Measurements from ENCODE around the gene FAR1.

Gene FAR1

DNA sequence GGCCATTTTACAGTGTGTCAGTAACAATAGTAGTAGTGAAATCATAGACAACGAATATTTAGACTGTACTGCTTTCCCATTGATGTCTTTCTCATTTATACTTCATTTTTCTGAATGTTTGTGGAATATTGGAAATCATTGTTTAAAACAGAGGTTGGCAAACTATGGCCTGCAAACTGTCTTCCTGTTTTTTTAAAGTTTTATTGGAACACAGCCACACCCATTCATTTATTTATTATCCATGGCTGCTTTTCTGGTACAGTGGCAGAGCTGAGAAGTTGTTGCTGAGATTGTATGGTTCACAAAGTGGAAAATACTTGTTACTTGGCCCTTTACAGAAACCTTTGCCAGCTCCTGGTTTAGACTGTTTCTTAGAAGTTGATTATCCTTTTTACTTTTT is 13.7 kb downstream of the FAR1 start:
- H3K4me1 Mint-ChIP-seq = no peaks in the 10 kb centered on the region
- peaks cover 8% of the 10 kb centered on the region for H3K36me3 Mint-ChIP-seq (ENCODE audit: low read depth)
- H3K27ac Mint-ChIP-seq = no peak overlapping the region
- no peaks in the 10 kb centered on the region for H3K9me3 Mint-ChIP-seq
- H3K27me3 Mint-ChIP-seq (ENCODE audit: low read depth) = no peaks in the 10 kb centered on the region
- TF ChIP-seq, protein P1, sequence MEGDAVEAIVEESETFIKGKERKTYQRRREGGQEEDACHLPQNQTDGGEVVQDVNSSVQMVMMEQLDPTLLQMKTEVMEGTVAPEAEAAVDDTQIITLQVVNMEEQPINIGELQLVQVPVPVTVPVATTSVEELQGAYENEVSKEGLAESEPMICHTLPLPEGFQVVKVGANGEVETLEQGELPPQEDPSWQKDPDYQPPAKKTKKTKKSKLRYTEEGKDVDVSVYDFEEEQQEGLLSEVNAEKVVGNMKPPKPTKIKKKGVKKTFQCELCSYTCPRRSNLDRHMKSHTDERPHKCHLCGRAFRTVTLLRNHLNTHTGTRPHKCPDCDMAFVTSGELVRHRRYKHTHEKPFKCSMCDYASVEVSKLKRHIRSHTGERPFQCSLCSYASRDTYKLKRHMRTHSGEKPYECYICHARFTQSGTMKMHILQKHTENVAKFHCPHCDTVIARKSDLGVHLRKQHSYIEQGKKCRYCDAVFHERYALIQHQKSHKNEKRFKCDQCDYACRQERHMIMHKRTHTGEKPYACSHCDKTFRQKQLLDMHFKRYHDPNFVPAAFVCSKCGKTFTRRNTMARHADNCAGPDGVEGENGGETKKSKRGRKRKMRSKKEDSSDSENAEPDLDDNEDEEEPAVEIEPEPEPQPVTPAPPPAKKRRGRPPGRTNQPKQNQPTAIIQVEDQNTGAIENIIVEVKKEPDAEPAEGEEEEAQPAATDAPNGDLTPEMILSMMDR (IDR thresholded peaks at IDR 0.05; ENCODE audit: unreplicated experiment in 3 of 3) = no peak
- no peak overlapping the region for H3K4me3 Mint-ChIP-seq

DNA sequence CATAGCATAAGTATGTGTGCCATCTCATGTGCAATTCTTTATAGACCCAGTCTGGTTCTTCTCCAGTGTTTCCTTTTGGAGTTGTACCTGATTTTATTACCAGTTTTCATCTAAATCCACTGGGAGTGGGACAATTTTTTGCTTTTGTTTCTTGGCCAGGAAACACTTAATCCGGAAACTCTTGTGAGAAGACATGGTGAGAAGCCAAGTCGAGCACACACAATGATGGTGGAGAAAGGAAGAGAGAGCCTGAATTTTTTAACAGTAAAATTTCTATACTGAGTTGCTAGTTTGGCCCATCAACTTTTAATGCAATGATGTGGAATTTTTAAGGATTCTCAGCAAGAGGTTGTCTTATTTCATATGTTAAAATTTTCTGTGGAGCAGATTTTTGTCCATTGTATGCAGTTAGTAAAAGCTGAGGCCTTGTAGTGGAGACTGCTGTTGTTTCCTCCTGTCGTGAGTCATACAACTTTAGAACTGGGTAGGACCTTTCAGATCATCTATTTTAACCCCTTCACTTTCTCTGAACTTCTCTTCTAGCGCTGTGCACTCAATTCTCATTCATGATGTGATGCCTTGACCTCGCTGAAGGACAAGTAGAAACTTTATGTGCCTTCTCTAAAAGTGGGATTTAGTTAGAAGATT is 17.1 kb downstream of the FAR1 start:
- Mint-ChIP-seq H3K4me3 (no peak overlapping the region), H3K27ac (no peak overlapping the region), H3K9me3 (no peaks in the 10 kb centered on the region), H3K27me3 (ENCODE audit: low read depth) (no peaks in the 10 kb centered on the region), H3K36me3 (ENCODE audit: low read depth) (peaks cover 14% of the 10 kb centered on the region), H3K4me1 (no peaks in the 10 kb centered on the region)
- TF ChIP-seq, protein P1 (IDR thresholded peaks at IDR 0.05; ENCODE audit: unreplicated experiment in 3 of 3) = no peak

DNA sequence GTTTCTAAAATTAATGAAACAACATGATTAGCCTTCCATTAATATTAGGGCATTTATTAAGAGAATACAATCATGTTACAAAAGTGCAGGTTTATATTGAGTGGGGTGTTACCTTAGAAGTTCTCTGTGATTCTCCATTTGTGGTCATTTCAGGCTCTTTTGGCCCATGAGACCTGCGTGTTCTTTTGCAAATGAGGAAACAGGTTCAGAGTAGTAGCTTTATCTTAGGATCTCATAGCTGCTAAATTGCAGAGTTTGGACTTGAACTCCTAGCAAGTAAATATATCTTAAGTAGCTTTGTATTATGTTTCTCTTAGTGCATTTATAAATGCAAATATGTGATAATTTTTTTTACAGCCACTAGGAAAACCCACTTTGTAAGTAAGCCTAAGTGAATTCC is 18.3 kb downstream of the FAR1 start:
- peaks cover 20% of the 10 kb centered on the region for H3K36me3 Mint-ChIP-seq (ENCODE audit: low read depth)
- H3K4me1 Mint-ChIP-seq = no peaks in the 10 kb centered on the region
- no peaks in the 10 kb centered on the region for H3K9me3 Mint-ChIP-seq
- TF ChIP-seq, protein P1 (IDR thresholded peaks at IDR 0.05; ENCODE audit: unreplicated experiment in 3 of 3) = no peak
- no peak overlapping the region for H3K27ac Mint-ChIP-seq
- H3K27me3 Mint-ChIP-seq (ENCODE audit: low read depth) = no peaks in the 10 kb centered on the region
- H3K4me3 Mint-ChIP-seq = no peak overlapping the region

DNA sequence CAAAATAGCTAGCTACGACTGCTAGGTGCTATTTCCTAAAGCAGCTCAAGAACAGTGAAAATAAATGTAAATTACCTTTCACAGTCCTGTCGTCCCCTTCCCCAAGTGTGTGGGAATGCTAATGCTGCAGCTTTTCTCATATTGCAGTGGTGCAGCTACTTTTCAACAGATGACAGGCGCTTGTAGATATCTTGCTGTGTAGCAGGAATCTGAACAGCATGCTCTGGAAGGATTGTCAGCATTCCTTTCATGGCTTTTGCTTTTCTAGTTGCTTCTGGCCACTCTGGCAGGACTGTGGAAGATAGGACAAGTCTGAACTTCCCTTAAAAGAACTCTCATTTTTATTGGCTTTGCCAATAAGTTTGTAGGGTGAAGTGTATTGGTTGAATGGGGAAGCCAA is 18.8 kb downstream of the FAR1 start:
- TF ChIP-seq, protein P1 (IDR thresholded peaks at IDR 0.05; ENCODE audit: unreplicated experiment in 3 of 3) = no peak

DNA sequence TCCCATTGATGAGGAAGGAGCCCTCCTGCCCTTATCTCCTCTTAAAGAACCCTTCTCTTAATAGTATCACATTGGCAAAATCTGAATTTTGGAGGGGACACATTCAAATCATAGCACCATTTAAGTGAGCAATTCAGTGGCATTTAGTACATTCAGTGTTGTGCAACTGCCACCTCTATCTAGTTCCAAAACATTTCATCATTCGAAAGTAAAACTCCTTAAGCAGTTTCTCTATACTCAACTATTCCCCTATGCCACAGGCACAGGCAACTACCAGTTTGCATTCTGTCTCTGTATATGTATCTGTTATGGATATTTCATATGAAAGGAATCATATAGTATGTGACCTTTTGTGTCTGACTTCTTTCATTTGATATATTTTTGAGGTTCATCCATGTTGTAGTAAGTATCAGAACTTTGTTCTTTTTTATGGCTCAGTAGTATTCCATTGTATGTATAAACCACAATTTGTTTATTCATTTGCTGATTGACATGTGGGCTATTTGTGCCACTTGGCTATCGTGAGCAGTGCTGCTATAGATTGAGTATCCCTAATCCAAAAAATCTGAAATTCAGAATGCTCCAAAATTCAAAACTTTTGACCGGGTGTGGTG is 22.9 kb downstream of the FAR1 start:
- Mint-ChIP-seq H3K9me3 (no peaks in the 10 kb centered on the region), H3K4me1 (peaks cover 4% of the 10 kb centered on the region), H3K4me3 (no peak overlapping the region), H3K27ac (no peak overlapping the region), H3K36me3 (ENCODE audit: low read depth) (peaks cover 31% of the 10 kb centered on the region), H3K27me3 (ENCODE audit: low read depth) (no peaks in the 10 kb centered on the region)
- TF ChIP-seq, protein P1 (IDR thresholded peaks at IDR 0.05; ENCODE audit: unreplicated experiment in 3 of 3) = no peak

More for the DNA sequence above, 18.8 kb downstream of the FAR1 start:
- H3K9me3 Mint-ChIP-seq = no peaks in the 10 kb centered on the region
- H3K27ac Mint-ChIP-seq = no peak overlapping the region
- H3K36me3 Mint-ChIP-seq (ENCODE audit: low read depth) = peaks cover 20% of the 10 kb centered on the region
- H3K4me1 Mint-ChIP-seq = no peaks in the 10 kb centered on the region
- no peak overlapping the region for H3K4me3 Mint-ChIP-seq
- H3K27me3 Mint-ChIP-seq (ENCODE audit: low read depth) = no peaks in the 10 kb centered on the region

DNA sequence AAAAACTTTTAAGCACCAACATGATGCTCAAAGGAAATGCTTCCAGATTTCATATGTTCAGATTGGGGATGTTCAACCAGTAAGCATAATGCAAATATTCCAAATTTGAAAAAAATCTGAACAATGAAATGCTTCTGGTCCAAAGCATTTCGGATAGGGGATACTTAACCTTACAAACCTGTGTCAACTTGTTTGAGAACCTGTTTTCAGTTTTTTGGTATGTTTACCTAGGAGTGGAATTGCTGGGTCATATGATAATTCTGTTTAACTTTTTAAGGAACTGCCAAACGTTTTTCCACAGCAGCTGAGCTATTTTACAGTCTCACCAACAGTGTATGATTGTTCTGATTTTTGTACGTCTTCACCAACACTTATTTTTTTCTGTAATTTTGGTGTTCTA is 23.7 kb downstream of the FAR1 start:
- no peaks in the 10 kb centered on the region for H3K9me3 Mint-ChIP-seq

More for the DNA sequence above, 23.7 kb downstream of the FAR1 start:
- H3K27ac Mint-ChIP-seq = no peak overlapping the region
- H3K27me3 Mint-ChIP-seq (ENCODE audit: low read depth) = no peaks in the 10 kb centered on the region
- H3K4me1 Mint-ChIP-seq = peaks cover 4% of the 10 kb centered on the region
- peaks cover 31% of the 10 kb centered on the region for H3K36me3 Mint-ChIP-seq (ENCODE audit: low read depth)
- TF ChIP-seq, protein P1 (IDR thresholded peaks at IDR 0.05; ENCODE audit: unreplicated experiment in 3 of 3) = no peak
- no peak overlapping the region for H3K4me3 Mint-ChIP-seq

All from nephron (organoid).